Ascending aorta (tissue), 2 donors: Measurements from ENCODE around the gene AP2A1. TPM values are rescaled to one million over a fixed set of nuclear protein-coding genes. Genes with fewer than 3 reads are reported as not detected.

Experiments used
- DNase-seq, 2 donors: peaks; one replicate each; pipeline ENCODE4 v3.0.0-alpha.2; 2019; ENCODE audit warnings: low spot score in 2 of 2
- H3K27ac ChIP-seq, 2 donors: fragments of 200-600 bp; sonication (generic); one replicate each; pipeline ENCODE4 v1.5.1; 2016 to 2017; ENCODE audit warnings: mild to moderate bottlenecking in 1 of 2
- H3K27me3 ChIP-seq: fragments of 200-600 bp; sonication (generic); one replicate; pipeline ENCODE4 v1.5.1; 2017
- H3K36me3 ChIP-seq, 2 donors: fragments of 200-600 bp; sonication (generic); one replicate each; pipeline ENCODE4 v1.5.1; 2016
- H3K4me1 ChIP-seq, 2 donors: fragments of 200-600 bp; sonication (generic); one replicate each; pipeline ENCODE4 v1.5.1; 2016 to 2017; ENCODE audit warnings: mild to moderate bottlenecking in 1 of 2
- H3K4me3 ChIP-seq, 2 donors: fragments of 200-600 bp; sonication (generic); one replicate each; pipeline ENCODE4 v1.5.1; 2016 to 2017; ENCODE audit warnings: mild to moderate bottlenecking in 1 of 2
- H3K9me3 ChIP-seq, 2 donors: fragments of 200-600 bp; sonication (generic); one replicate each; pipeline ENCODE4 v1.5.1; 2016
- CTCF ChIP-seq, 3 experiments: fragments of 200-600 bp in 2 of 3; fragments of 450-650 bp in 1 of 3; sonication (generic) in 2 of 3; IDR thresholded peaks; one replicate each; pipeline ENCODE4 v1.5.1; 2016 to 2019; ENCODE audit warnings: antibody characterized with exemption in 3 of 3, mild to moderate bottlenecking in 1 of 3, moderate library complexity in 1 of 3
- intact Hi-C: fragments of 100-400 bp; cut with DNase I; formaldehyde crosslinking; loops from one replicate; pipeline ENCODE4 v1.15.1; 2023
- total RNA-seq: library from RNA; depleted of rRNA; stranded (reverse); fragments of >200 nt; gene quantifications from one replicate; pipeline ENCODE4 v1.1.0, GENCODE V29; 2016

AP2A1 gene
- total RNA-seq, 1 donor from 2014 or later: 249 TPM

- Histone ChIP-seq H3K27me3 (no peaks in the 10 kb centered on the region), H3K4me3 (no peak overlapping the region), H3K36me3 (peaks cover 59 to 90% of the 10 kb centered on the region in 2 donors), H3K4me1 (no peaks in the 10 kb centered on the region), H3K27ac (no peak overlapping the region), H3K9me3 (no peaks in the 10 kb centered on the region)
- no peak for DNase-seq
- intact Hi-C loops: no loop called here
- TF ChIP-seq CTCF (IDR thresholded peaks at IDR 0.05): no peak
Measured at GRCh38 chr19:49836176-49837008, 69.6 kb downstream of the AP2A1 start.

- H3K4me1 ChIP-seq: no peaks in the 10 kb centered on the region
- no peaks in the 10 kb centered on the region for H3K27me3 ChIP-seq
- intact Hi-C loops: no loop called here
- DNase-seq: no peak
- H3K4me3 ChIP-seq: no peak overlapping the region
- no peaks in the 10 kb centered on the region for H3K9me3 ChIP-seq
- H3K36me3 ChIP-seq: peaks cover 54 to 84% of the 10 kb centered on the region in 2 donors
- H3K27ac ChIP-seq: no peak overlapping the region
- TF ChIP-seq CTCF (IDR thresholded peaks at IDR 0.05): no peak
Measured at GRCh38 chr19:49837009-49837310, 70.2 kb downstream of the AP2A1 start.

GRCh38 chr19:49837425-49837824, 70.6 kb downstream of the AP2A1 start:
- Histone ChIP-seq H3K9me3 (no peaks in the 10 kb centered on the region), H3K36me3 (peaks cover 50 to 79% of the 10 kb centered on the region in 2 donors), H3K4me3 (no peak overlapping the region), H3K27me3 (no peaks in the 10 kb centered on the region), H3K27ac (no peak overlapping the region), H3K4me1 (no peaks in the 10 kb centered on the region)
- TF ChIP-seq CTCF (IDR thresholded peaks at IDR 0.05): no peak
- DNase-seq: no peak
- intact Hi-C loops: no loop called here

- intact Hi-C loops: no loop called here
- H3K9me3 ChIP-seq: no peaks in the 10 kb centered on the region
- no peak overlapping the region for H3K27ac ChIP-seq
- no peaks in the 10 kb centered on the region for H3K27me3 ChIP-seq
- no peak overlapping the region for H3K4me3 ChIP-seq
- DNase-seq: no peak
- TF ChIP-seq CTCF (IDR thresholded peaks at IDR 0.05): no peak
- no peaks in the 10 kb centered on the region for H3K4me1 ChIP-seq
- H3K36me3 ChIP-seq: peaks cover 35 to 64% of the 10 kb centered on the region in 2 donors
Measured at GRCh38 chr19:49838885-49839588, 72.2 kb downstream of the AP2A1 start.

DNA sequence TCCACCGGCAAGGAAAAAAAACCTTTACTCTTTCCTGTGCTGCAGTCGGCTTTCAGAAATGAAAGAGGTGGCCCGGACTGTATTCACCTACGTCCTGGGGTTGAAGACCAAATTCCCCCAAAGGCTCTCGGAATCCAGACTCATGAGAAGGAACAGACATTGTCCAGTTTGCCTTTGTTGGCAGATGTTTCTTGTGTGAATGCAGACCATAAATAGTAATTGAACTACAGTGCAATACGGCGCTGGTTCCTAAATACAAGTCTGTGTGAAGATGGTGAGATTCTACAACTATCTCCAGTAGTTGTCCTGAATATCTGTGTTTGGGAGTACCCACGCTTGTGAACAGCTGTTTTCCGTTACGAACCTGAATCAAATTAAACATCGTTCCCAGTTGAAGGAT, 72.9 kb downstream of the AP2A1 start:
- no peaks in the 10 kb centered on the region for H3K27me3 ChIP-seq
- no peaks in the 10 kb centered on the region for H3K4me1 ChIP-seq
- no peaks in the 10 kb centered on the region for H3K9me3 ChIP-seq
- H3K4me3 ChIP-seq: no peak overlapping the region
- no peak overlapping the region for H3K27ac ChIP-seq
- peaks cover 28 to 57% of the 10 kb centered on the region in 2 donors for H3K36me3 ChIP-seq
- TF ChIP-seq CTCF (IDR thresholded peaks at IDR 0.05): no peak
- intact Hi-C loops: no loop called here
- no peak for DNase-seq
